HG03175 (cell line): Measurements from ENCODE around the gene HLF.

Source experiments
- ATAC-seq: cut with Tn5 transposase; IDR thresholded peaks from one replicate; pipeline ENCODE4 v1.9.1; 2021; ENCODE audit warnings: mild to moderate bottlenecking, moderate library complexity; ENCODE audit not compliant: unreplicated experiment

Gene HLF

DNA sequence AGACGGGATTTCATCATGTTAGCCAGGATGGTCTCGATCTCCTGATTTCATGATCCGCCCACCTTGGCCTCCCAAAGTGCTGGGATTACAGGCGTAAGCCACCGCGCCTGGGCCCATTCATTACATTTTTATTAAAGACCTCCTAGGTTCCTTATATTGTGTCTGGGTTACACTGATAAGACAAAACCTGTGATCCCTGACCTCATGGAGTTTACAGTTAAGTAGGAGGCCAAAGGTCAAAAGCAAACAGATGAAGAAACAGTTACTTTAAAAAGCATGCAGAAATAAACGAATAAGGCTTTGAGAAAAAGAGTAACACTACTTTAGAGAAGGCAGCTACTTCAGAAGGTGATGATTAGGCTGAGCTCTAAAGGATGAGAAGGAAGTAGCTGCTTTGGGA is 14.9 kb upstream of the HLF start:
- ATAC-seq, result no peak

DNA sequence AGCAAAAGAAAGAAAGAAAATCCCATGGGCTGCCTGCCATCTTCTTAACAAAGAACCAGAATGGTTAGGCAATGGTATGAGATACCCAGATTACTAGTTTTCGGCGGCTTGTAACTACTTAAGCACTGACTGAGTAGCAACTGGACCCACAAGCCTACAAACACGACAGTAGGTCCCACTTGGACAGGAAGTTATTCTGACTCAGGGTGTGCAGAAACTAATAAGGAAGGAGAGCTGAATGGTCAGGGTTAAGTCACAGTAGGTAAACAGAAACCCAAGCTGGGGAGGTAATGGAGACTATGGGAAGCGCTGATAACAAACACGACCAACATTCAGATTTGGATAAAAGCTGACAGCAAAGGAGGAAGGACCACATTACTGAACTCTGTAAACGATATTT is 10.4 kb upstream of the HLF start:
- ATAC-seq, result no peak

DNA sequence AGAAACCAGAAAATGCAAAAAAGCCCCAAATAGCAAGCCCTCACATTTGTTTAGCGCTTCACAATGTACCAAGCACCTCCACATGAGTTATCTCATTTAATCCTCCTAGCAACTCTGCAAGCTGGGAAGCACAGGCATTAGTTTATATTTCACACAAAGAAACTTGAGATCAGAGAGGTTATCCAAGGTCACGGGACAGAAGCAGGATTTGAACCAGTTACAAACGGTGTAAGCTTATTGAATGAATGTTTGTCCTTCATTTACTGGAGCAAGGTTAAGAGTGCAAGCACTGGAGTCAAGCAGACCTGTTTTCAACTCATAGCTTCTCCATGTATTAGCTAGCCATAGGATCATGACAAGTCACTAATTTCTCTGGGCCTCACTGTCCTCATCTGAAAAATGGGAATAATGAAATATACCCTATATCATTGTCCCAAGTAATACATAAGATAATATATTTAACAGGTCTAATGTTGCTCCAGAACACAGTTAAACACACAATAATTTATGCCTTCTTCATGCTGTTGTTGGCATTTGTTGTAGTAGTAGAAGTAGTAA is 6.1 kb upstream of the HLF start:
- ATAC-seq, result no peak

GRCh38 chr17:55259684-55260111 is 5.1 kb upstream of the HLF start:
- no peak for ATAC-seq

DNA sequence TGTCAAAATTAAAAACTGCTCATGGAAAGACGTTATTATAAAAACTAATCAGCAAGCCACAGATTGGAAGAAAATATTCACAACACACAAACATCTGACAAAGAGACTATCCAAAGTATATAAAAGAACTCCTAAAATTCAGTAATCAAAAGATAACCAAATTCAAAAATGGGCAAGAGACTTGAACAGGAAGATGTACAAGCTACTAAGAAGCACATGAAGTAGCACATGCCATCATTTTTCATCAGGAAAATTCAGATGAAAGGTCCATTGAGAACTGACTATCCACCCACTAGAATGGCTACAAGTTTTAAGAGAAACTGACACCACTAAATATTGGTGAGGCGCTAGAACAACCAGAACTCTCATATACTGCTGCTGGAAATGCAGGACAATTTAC is 3.4 kb upstream of the HLF start:
- no peak for ATAC-seq

- ATAC-seq, result no peak
These were observed 1.0 kb upstream of the HLF start for GRCh38 chr17:55263569-55264277.

DNA sequence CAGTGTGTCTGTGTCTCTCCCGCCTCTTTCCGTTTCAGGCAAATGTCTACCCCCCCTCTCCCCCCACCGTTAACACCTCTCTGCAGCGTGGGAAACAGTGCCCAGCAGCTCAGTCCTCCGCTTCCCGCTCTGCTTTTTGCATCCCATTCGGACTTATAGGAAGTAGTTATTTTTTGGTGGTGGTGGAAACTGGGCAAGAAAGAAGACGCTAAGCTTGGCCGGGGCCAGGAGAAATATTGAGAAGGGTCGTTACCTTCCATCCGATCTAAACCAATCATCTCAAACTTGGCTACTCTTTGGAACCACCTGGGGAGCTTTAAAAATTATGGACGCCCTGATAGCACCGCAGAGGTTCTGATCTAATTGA is 499 bp upstream of the HLF start:
- no peak for ATAC-seq

GRCh38 chr17:55265311-55266021 is 706 bp downstream of the HLF start:
- ATAC-seq, result no peak

- ATAC-seq, result no peak
These were observed 1.5 kb downstream of the HLF start for GRCh38 chr17:55266051-55266957.

- no peak for ATAC-seq
These were observed 2.4 kb downstream of the HLF start for GRCh38 chr17:55266958-55267688.

- no peak for ATAC-seq
These were observed 3.3 kb downstream of the HLF start for GRCh38 chr17:55267777-55268648.

DNA sequence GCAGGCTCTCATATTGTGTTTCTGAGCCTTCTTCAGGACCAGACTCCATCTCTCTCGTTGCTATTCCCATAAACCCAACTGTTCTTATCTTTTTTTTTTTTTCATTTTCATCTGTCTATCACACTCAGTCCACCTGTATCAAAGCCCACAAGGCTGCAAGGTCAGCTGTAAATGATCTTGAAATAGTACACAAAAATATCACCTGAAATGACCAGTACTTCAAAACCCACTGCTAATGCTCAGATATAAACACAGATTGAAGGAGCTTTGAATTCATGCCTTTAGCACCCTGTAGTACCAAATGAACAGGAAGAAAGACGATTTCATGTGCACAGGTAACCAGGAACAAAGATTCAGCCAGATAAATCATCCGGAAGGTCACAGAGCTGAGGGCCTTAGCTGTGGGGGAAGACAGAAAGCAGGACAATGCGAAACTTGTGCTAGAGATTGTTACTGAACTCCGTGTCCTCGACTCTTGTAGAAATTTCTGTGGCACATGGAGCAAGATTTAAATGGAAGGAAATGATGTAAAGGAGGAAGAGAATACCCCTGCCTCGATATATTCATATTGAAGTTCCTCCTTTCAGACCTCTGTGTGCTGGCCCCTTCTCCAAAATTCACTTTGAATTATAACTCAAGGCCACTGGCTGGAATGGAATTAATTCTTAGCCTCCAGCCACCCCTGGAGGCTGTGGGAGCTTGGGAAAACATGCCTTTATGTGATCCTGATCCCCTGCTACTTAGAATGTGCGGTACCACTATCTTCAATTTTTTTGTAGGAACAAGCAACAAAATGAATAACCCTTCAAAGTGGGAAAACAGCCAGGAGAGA is 4.1 kb downstream of the HLF start:
- ATAC-seq, result no peak

DNA sequence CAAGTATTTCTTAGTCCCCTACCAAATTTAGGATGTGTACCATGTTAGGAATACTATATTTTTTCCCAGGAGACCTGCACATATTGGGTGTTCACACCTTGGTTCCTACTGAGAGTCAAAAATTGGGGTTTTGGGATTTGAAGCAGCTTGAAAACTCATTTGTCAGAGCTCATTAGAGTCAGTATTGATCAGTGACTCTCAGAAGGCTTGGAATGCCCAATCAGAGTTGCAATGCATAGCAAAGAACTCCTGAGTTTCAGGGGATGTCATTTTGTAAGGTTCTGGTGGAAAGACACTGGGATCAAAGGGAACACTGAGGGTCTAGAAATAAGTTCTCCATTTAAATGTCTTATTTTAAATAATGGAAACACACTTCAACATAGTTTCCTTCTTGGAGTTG is 5.1 kb downstream of the HLF start:
- ATAC-seq, result no peak

- no peak for ATAC-seq
These were observed 6.4 kb downstream of the HLF start for GRCh38 chr17:55271223-55271571.

DNA sequence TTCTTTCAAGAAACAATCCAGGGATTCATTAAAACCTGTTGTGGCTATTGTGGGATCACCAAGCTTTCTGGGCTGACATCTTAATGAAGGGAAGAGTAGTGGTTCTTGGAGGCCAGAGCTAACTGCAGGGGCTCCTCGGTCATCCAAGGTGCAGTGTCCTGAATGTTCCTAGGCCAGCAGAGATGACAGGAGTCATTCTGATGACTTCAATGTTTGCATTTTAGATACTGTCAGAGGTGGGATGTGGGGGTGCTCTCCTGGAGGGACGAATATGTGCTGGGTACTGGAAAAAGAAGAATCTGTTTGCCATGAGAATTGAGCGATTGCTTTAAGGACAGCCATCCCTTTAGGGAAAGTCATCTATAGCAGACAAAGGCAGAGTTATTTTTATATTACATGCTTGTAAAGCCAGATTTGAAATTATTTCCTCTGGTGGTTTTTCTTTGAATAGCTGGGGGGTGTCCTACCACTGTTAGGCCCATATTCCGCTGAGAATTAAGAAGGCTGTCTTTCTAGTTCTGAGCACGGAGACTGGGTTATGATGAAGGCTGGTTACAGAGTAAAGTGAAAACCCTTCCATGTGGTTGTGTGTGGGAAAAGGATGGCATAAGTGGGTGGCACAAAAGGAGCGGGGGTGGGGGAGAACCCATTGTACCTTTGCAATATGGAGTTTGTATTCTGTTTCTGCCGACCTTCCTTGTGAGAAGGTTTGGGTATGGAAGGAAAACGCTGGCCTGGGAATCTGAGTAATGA is 7.4 kb downstream of the HLF start:
- no peak for ATAC-seq

GRCh38 chr17:55272711-55273578 is 8.2 kb downstream of the HLF start:
- no peak for ATAC-seq
